CD4-positive, alpha-beta memory T cell (primary cell): Measurements from ENCODE around the gene MRPL37. TPM values are rescaled to one million over a fixed set of nuclear protein-coding genes. Genes with fewer than 3 reads are reported as not detected.

Source experiments
- CTCF ChIA-PET: fragments of 350-600 bp; sonication (Branson Sonifier 250); formaldehyde crosslinking; loops from one replicate; lab custom pipeline; 2021; ENCODE audit warnings: inconsistent platforms; ENCODE audit not compliant: partially characterized antibody; lab: Charles Lee
- POLR2A ChIA-PET: fragments of 350-600 bp; sonication (Branson Sonifier 250); formaldehyde crosslinking; loops from one replicate; lab custom pipeline; 2021; ENCODE audit not compliant: partially characterized antibody; lab: Charles Lee
- DNase-seq, 5 donors: peaks; one replicate each; pipeline versions ENCODE4 v3.0.0 to v3.0.0-alpha.2; 2020 to 2022; ENCODE audit warnings: mixed read lengths in 1 of 5
- H3K27ac ChIP-seq: one replicate; pipeline ENCODE4 v1.7.0; 2013; ENCODE audit warnings: low read depth, low read length
- H3K27me3 ChIP-seq: 2 replicates; pipeline ENCODE4 v1.7.0; 2013; ENCODE audit warnings: mild to moderate bottlenecking, low read length, moderate library complexity; ENCODE audit not compliant: insufficient read depth
- H3K36me3 ChIP-seq: 2 replicates; pipeline ENCODE4 v1.7.0; 2013; ENCODE audit warnings: mild to moderate bottlenecking, low read length, moderate library complexity; ENCODE audit not compliant: insufficient read depth
- H3K4me1 ChIP-seq: 2 replicates; pipeline ENCODE4 v1.7.0; 2013; ENCODE audit warnings: mild to moderate bottlenecking, low read length, moderate library complexity; ENCODE audit not compliant: insufficient read depth
- H3K4me3 ChIP-seq, 2 donors: one replicate each; pipeline ENCODE4 v1.7.0; 2013; ENCODE audit warnings: low read length in 2 of 2, mild to moderate bottlenecking in 1 of 2
- H3K9me3 ChIP-seq, 2 donors: one replicate each; pipeline ENCODE4 v1.7.0; 2013; ENCODE audit warnings: low read length in 2 of 2, control low read depth in 1 of 2; ENCODE audit not compliant: control insufficient read depth in 1 of 2
- H3K27ac Mint-ChIP-seq, 7 donors: one replicate each; pipeline ENCODE4 v1.8.0; 2020 to 2021; ENCODE audit warnings: mixed read lengths in 7 of 7, mild to moderate bottlenecking in 6 of 7, inconsistent platforms in 3 of 7, moderate library complexity in 3 of 7
- H3K27me3 Mint-ChIP-seq, 2 donors: one replicate each; pipeline ENCODE4 v1.8.0; 2020 to 2021; ENCODE audit warnings: mixed read lengths in 2 of 2
- H3K36me3 Mint-ChIP-seq, 2 donors: one replicate each; pipeline ENCODE4 v1.8.0; 2020 to 2021; ENCODE audit warnings: mixed read lengths in 2 of 2, inconsistent platforms in 1 of 2, mild to moderate bottlenecking in 1 of 2
- H3K4me1 Mint-ChIP-seq, 4 donors: one replicate each; pipeline ENCODE4 v1.8.0; 2020 to 2021; ENCODE audit warnings: mixed read lengths in 4 of 4, mild to moderate bottlenecking in 1 of 4
- H3K4me3 Mint-ChIP-seq, 8 donors: one replicate each; pipeline ENCODE4 v1.8.0; 2020 to 2021; ENCODE audit warnings: mixed read lengths in 8 of 8, mild to moderate bottlenecking in 7 of 8, moderate library complexity in 6 of 8, inconsistent platforms in 3 of 8
- H3K9me3 Mint-ChIP-seq, 8 donors: one replicate each; pipeline ENCODE4 v1.8.0; 2020 to 2021; ENCODE audit warnings: mixed read lengths in 8 of 8, mild to moderate bottlenecking in 5 of 8, inconsistent platforms in 3 of 8, moderate library complexity in 1 of 8
- intact Hi-C: fragments of 100-400 bp; cut with micrococcal nuclease; formaldehyde crosslinking; loops from one replicate; pipeline ENCODE4 v1.15.1; 2023
- polyA plus RNA-seq, 2 donors: library from polyadenylated mRNA; unstranded; fragments of 300-500 nt; fragmentation: Illumina TruSeq; gene quantifications; one replicate each; pipeline ENCODE4 v1.2.3, GENCODE V29; 2021
- total RNA-seq, 2 experiments: library from RNA; stranded (reverse); gene quantifications; one replicate each; pipeline ENCODE4 v1.2.3, GENCODE V29; 2021

MRPL37 gene
- total and polyA plus RNA-seq, 4 experiments from 2014 or later: 33.4 to 89.1 (median 46.1) TPM

- Histone ChIP-seq H3K4me3 (no peak overlapping the region), H3K36me3 (peaks cover 5% of the 10 kb centered on the region), H3K27me3 (no peaks in the 10 kb centered on the region), H3K27ac (no peak overlapping the region), H3K9me3 (no peaks in the 10 kb centered on the region), H3K4me1 (no peaks in the 10 kb centered on the region)
- H3K9me3 Mint-ChIP-seq: no peaks in the 10 kb centered on the region
- peaks cover 1 to 14% (median 5%) of the 10 kb centered on the region in 4 donors for H3K4me1 Mint-ChIP-seq
- intact Hi-C loops: no loop called here
- CTCF ChIA-PET: no interaction called here
- no peaks in the 10 kb centered on the region for H3K27me3 Mint-ChIP-seq
- H3K27ac Mint-ChIP-seq: peak overlapping the region in 5 of 7 donors; percentile 39 to 68 (median 57)
- no peak overlapping the region for H3K4me3 Mint-ChIP-seq
- POLR2A ChIA-PET: no interaction called here
- DNase-seq: no peak
- H3K36me3 Mint-ChIP-seq: peaks cover 17 to 41% of the 10 kb centered on the region in 2 donors
These were observed 24.3 kb downstream of the MRPL37 start for GRCh38 chr1:54224233-54224632.

- H3K4me3 Mint-ChIP-seq: no peak overlapping the region
These were observed 25.4 kb downstream of the MRPL37 start for GRCh38 chr1:54225378-54225777.

GRCh38 chr1:54225986-54226559 is 26.1 kb downstream of the MRPL37 start:
- H3K9me3 Mint-ChIP-seq: peaks cover 0 to 2% (median 0%) of the 10 kb centered on the region in 8 donors
- Histone ChIP-seq H3K36me3 (no peaks in the 10 kb centered on the region), H3K9me3 (no peaks in the 10 kb centered on the region), H3K4me3 (no peak overlapping the region), H3K27me3 (no peaks in the 10 kb centered on the region), H3K27ac (no peak overlapping the region), H3K4me1 (peaks cover 14% of the 10 kb centered on the region)
- no peak overlapping the region for H3K4me3 Mint-ChIP-seq
- no peak for DNase-seq
- ChIA-PET POLR2A (interaction anchor here (0.6 kb wide), 1 partner anchor 86 kb away, joined by 4 read pairs; no protein-coding TSS in a partner anchor), CTCF (no interaction called here)
- H3K27ac Mint-ChIP-seq: peak overlapping the region in 3 of 7 donors; percentile 9 to 77 (median 12)
- intact Hi-C loops: no loop called here
- peaks cover 14 to 35% of the 10 kb centered on the region in 2 donors for H3K36me3 Mint-ChIP-seq
- H3K27me3 Mint-ChIP-seq: no peaks in the 10 kb centered on the region
- H3K4me1 Mint-ChIP-seq: peaks cover 6 to 26% (median 19%) of the 10 kb centered on the region in 4 donors

More at GRCh38 chr1:54225378-54225777, 25.4 kb downstream of the MRPL37 start:
- Mint-ChIP-seq H3K27ac (peak overlapping the region in 5 of 7 donors; percentile 1 to 77 (median 43)), H3K4me1 (peaks cover under 1 to 19% (median 12%) of the 10 kb centered on the region in 4 donors), H3K9me3 (peaks cover 0 to 2% (median 0%) of the 10 kb centered on the region in 8 donors), H3K36me3 (peaks cover 14 to 35% of the 10 kb centered on the region in 2 donors), H3K27me3 (no peaks in the 10 kb centered on the region)
- intact Hi-C loops: no loop called here
- DNase-seq: no peak
- Histone ChIP-seq H3K27ac (no peak overlapping the region), H3K4me1 (peaks cover 7% of the 10 kb centered on the region), H3K27me3 (no peaks in the 10 kb centered on the region), H3K36me3 (no peaks in the 10 kb centered on the region), H3K4me3 (no peak overlapping the region), H3K9me3 (no peaks in the 10 kb centered on the region)
- CTCF ChIA-PET: no interaction called here
- POLR2A ChIA-PET: no interaction called here

GRCh38 chr1:54227091-54227602 is 27.2 kb downstream of the MRPL37 start:
- Mint-ChIP-seq H3K27me3 (no peaks in the 10 kb centered on the region), H3K27ac (peak overlapping the region in 2 of 7 donors; percentile 24 to 35), H3K4me3 (no peak overlapping the region), H3K9me3 (peaks cover 0 to 2% (median 0%) of the 10 kb centered on the region in 8 donors), H3K4me1 (peaks cover 12 to 30% (median 25%) of the 10 kb centered on the region in 4 donors), H3K36me3 (peaks cover 14 to 32% of the 10 kb centered on the region in 2 donors)
- POLR2A ChIA-PET: interaction anchor here (1.2 kb wide), 1 partner anchor 260 kb away, joined by 4 read pairs; no protein-coding TSS in a partner anchor
- intact Hi-C loops: no loop called here
- DNase-seq: no peak
- Histone ChIP-seq H3K9me3 (no peaks in the 10 kb centered on the region), H3K27me3 (no peaks in the 10 kb centered on the region), H3K27ac (no peak overlapping the region), H3K36me3 (no peaks in the 10 kb centered on the region), H3K4me3 (no peak overlapping the region), H3K4me1 (peaks cover 18% of the 10 kb centered on the region)
- CTCF ChIA-PET: no interaction called here

- CTCF ChIA-PET: no interaction called here
- Histone ChIP-seq H3K36me3 (no peaks in the 10 kb centered on the region), H3K4me3 (no peak overlapping the region), H3K9me3 (no peaks in the 10 kb centered on the region), H3K4me1 (peaks cover 18% of the 10 kb centered on the region), H3K27ac (no peak overlapping the region), H3K27me3 (no peaks in the 10 kb centered on the region)
- H3K36me3 Mint-ChIP-seq: peaks cover 14 to 28% of the 10 kb centered on the region in 2 donors
- POLR2A ChIA-PET: interaction anchor here (1.2 kb wide), 1 partner anchor 260 kb away, joined by 4 read pairs; no protein-coding TSS in a partner anchor
- DNase-seq: no peak
- H3K9me3 Mint-ChIP-seq: peaks cover 0 to 2% (median 0%) of the 10 kb centered on the region in 8 donors
- peaks cover 12 to 28% (median 22%) of the 10 kb centered on the region in 4 donors for H3K4me1 Mint-ChIP-seq
- no peaks in the 10 kb centered on the region for H3K27me3 Mint-ChIP-seq
- peak overlapping the region in 2 of 7 donors; percentile 22 to 24 for H3K27ac Mint-ChIP-seq
- no peak overlapping the region for H3K4me3 Mint-ChIP-seq
- intact Hi-C loops: no loop called here
These were observed 27.9 kb downstream of the MRPL37 start for GRCh38 chr1:54227891-54228310.

DNA sequence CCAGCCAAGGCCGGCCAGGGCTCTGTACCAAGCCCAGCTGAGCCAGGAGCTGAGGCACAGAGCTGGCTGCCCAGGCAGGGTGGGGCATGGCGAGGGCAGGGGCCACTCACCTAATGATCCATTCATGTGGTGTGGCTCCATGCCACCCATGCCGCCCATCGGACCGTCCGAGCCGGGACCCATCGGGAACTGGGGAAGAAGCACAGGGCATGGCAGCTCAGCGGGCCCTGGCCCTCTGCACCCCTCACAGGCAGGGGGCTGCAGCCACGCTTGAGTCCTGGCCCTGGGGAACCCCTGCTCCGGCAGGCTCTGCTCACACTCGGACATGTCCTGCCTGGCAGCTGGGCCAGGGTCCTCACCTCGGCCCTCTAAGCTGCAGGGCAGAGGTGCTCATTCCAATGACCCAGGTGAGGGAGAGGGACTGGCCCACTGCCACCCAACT is 28.7 kb downstream of the MRPL37 start:
- no peak overlapping the region for H3K4me3 Mint-ChIP-seq
- peaks cover 12 to 28% (median 22%) of the 10 kb centered on the region in 4 donors for H3K4me1 Mint-ChIP-seq
- intact Hi-C loops: no loop called here
- no peak overlapping the region for H3K27ac Mint-ChIP-seq
- ChIA-PET POLR2A (interaction anchor here (1.4 kb wide), 1 partner anchor 10 kb away, joined by 3 read pairs; no protein-coding TSS in a partner anchor), CTCF (no interaction called here)
- peaks cover 18% of the 10 kb centered on the region for H3K4me1 ChIP-seq
- H3K9me3 ChIP-seq: no peaks in the 10 kb centered on the region
- H3K36me3 Mint-ChIP-seq: peaks cover 14 to 28% of the 10 kb centered on the region in 2 donors
- no peaks in the 10 kb centered on the region for H3K27me3 Mint-ChIP-seq
- H3K27me3 ChIP-seq: no peaks in the 10 kb centered on the region
- H3K9me3 Mint-ChIP-seq: peaks cover 0 to 2% (median 0%) of the 10 kb centered on the region in 8 donors
- no peak overlapping the region for H3K4me3 ChIP-seq
- no peak overlapping the region for H3K27ac ChIP-seq
- H3K36me3 ChIP-seq: no peaks in the 10 kb centered on the region
- no peak for DNase-seq

- no peaks in the 10 kb centered on the region for H3K27me3 Mint-ChIP-seq
- peak overlapping the region; percentile 2 to 89 (median 65) for H3K27ac Mint-ChIP-seq
- intact Hi-C loops: no loop called here
- H3K4me1 Mint-ChIP-seq: peaks cover 12 to 28% (median 22%) of the 10 kb centered on the region in 4 donors
- POLR2A ChIA-PET: interaction anchor here (0.8 to 1.4 kb wide), 2 partner anchors 9 to 116 kb away, joined by 3 read pairs; no protein-coding TSS in a partner anchor
- peaks cover 18% of the 10 kb centered on the region for H3K4me1 ChIP-seq
- CTCF ChIA-PET: no interaction called here
- DNase-seq: no peak
- peak overlapping the region in 5 of 8 donors; percentile 9 to 45 (median 25) for H3K4me3 Mint-ChIP-seq
- H3K9me3 ChIP-seq: no peaks in the 10 kb centered on the region
- no peaks in the 10 kb centered on the region for H3K27me3 ChIP-seq
- H3K9me3 Mint-ChIP-seq: peaks cover 0 to 2% (median 0%) of the 10 kb centered on the region in 8 donors
- H3K36me3 ChIP-seq: no peaks in the 10 kb centered on the region
- peaks cover 15 to 21% of the 10 kb centered on the region in 2 donors for H3K36me3 Mint-ChIP-seq
- H3K4me3 ChIP-seq: no peak overlapping the region
- H3K27ac ChIP-seq: no peak overlapping the region
These were observed 29.4 kb downstream of the MRPL37 start for GRCh38 chr1:54229281-54229891.
